Endodermal cell (in vitro differentiated cells): ENCODE data around the gene TFEB. TPM values are rescaled to one million over a fixed set of nuclear protein-coding genes. Genes with fewer than 3 reads are reported as not detected.

ENCODE experiments used
- DNase-seq: peaks from one replicate; pipeline ENCODE4 v3.0.0-alpha.2; 2017
- H3K27ac ChIP-seq: 2 replicates; pipeline ENCODE4 v1.5.1; 2013; ENCODE audit warnings: mild to moderate bottlenecking, low read depth, low read length, moderate library complexity
- H3K27me3 ChIP-seq: 2 replicates; pipeline ENCODE4 v1.6.1; 2013; ENCODE audit warnings: mild to moderate bottlenecking, low read length, moderate library complexity; ENCODE audit not compliant: insufficient read depth, control insufficient read depth, poor library complexity, severe bottlenecking
- H3K36me3 ChIP-seq: 2 replicates; pipeline ENCODE4 v1.7.0; 2013; ENCODE audit warnings: mild to moderate bottlenecking, low read length, moderate library complexity; ENCODE audit not compliant: control insufficient read depth, insufficient read depth
- H3K4me1 ChIP-seq: one replicate; pipeline ENCODE4 v1.7.0; 2013; ENCODE audit warnings: low read length; ENCODE audit not compliant: control insufficient read depth, insufficient read depth
- H3K4me3 ChIP-seq: 2 replicates; pipeline ENCODE4 v1.5.1; 2013; ENCODE audit warnings: mild to moderate bottlenecking, low read length, moderate library complexity
- H3K9ac ChIP-seq: 2 replicates; pipeline ENCODE4 v1.6.1; 2013; ENCODE audit warnings: mild to moderate bottlenecking, low read length, moderate library complexity; ENCODE audit not compliant: poor library complexity, severe bottlenecking; ENCODE audit errors: extremely low read depth
- H3K9me3 ChIP-seq: 2 replicates; pipeline ENCODE4 v1.6.1; 2013; ENCODE audit warnings: mild to moderate bottlenecking, low read length, moderate library complexity; ENCODE audit not compliant: control insufficient read depth
- H3K27ac Mint-ChIP-seq: 2 replicates; pipeline ENCODE4 v1.8.0; 2020; ENCODE audit warnings: mixed read lengths
- H3K27me3 Mint-ChIP-seq: 2 replicates; pipeline ENCODE4 v1.8.0; 2021; ENCODE audit warnings: mild to moderate bottlenecking, mixed read lengths; ENCODE audit not compliant: insufficient read depth
- H3K36me3 Mint-ChIP-seq: 2 replicates; pipeline ENCODE4 v1.8.0; 2020; ENCODE audit warnings: low read depth, mixed read lengths
- H3K4me1 Mint-ChIP-seq: 2 replicates; pipeline ENCODE4 v1.8.0; 2020; ENCODE audit warnings: mixed read lengths
- H3K4me3 Mint-ChIP-seq: 2 replicates; pipeline ENCODE4 v1.8.0; 2020; ENCODE audit warnings: mild to moderate bottlenecking, moderate library complexity, mixed read lengths
- H3K9me3 Mint-ChIP-seq: 2 replicates; pipeline ENCODE4 v1.8.0; 2020; ENCODE audit warnings: mild to moderate bottlenecking, mixed read lengths
- WGBS, 2 experiments: methylation state at CpG; one replicate each; pipeline versions ENCODE4 v1.1.5 to v1.1.7; 2013; ENCODE audit warnings: missing lambda C conversion rate in 2 of 2, mixed read lengths in 1 of 2; ENCODE audit not compliant: insufficient coverage in 1 of 2, insufficient read length in 1 of 2; 5-methylcytosine and 5-hydroxymethylcytosine counted together
- total RNA-seq, 2 donors: library from RNA; stranded (reverse); fragmentation: NEBNext Ultra II Directional in 1 of 2; extraction: Animal tissue kit (Norgen Biotek cat#: 25700) in 1 of 2; gene quantifications; 2 replicates in 1 of 2; 3 replicates in 1 of 2; pipeline ENCODE4 v1.2.1, GENCODE V29; 2021
- TF ChIP-seq, protein P1 (sequence below): fragments of 200-600 bp; sonication (generic); conservative IDR thresholded peaks from 2 replicates; pipeline ENCODE4 v1.5.0; 2021; ENCODE audit warnings: antibody characterized with exemption, mild to moderate bottlenecking

The TFEB gene
- total RNA-seq, 2 donors from 2014 or later = 0.24 TPM; not detected in 1

- H3K27ac Mint-ChIP-seq = no peak overlapping the region
- Histone ChIP-seq H3K9ac (no peak overlapping the region), H3K4me3 (no peak overlapping the region), H3K9me3 (no peaks in the 10 kb centered on the region), H3K4me1 (no peaks in the 10 kb centered on the region), H3K27me3 (no peaks in the 10 kb centered on the region), H3K27ac (no peak overlapping the region), H3K36me3 (peaks cover 37% of the 10 kb centered on the region)
- DNase-seq = no peak
- H3K36me3 Mint-ChIP-seq = peaks cover 36% of the 10 kb centered on the region
- 94 to 96% methylated on average over 2 to 13 of the region's 13 CpGs for WGBS, 2 experiments
- peaks cover 7% of the 10 kb centered on the region for H3K27me3 Mint-ChIP-seq
- H3K4me3 Mint-ChIP-seq = no peak overlapping the region
- no peaks in the 10 kb centered on the region for H3K9me3 Mint-ChIP-seq
- peaks cover 9% of the 10 kb centered on the region for H3K4me1 Mint-ChIP-seq
- TF ChIP-seq, protein P1, sequence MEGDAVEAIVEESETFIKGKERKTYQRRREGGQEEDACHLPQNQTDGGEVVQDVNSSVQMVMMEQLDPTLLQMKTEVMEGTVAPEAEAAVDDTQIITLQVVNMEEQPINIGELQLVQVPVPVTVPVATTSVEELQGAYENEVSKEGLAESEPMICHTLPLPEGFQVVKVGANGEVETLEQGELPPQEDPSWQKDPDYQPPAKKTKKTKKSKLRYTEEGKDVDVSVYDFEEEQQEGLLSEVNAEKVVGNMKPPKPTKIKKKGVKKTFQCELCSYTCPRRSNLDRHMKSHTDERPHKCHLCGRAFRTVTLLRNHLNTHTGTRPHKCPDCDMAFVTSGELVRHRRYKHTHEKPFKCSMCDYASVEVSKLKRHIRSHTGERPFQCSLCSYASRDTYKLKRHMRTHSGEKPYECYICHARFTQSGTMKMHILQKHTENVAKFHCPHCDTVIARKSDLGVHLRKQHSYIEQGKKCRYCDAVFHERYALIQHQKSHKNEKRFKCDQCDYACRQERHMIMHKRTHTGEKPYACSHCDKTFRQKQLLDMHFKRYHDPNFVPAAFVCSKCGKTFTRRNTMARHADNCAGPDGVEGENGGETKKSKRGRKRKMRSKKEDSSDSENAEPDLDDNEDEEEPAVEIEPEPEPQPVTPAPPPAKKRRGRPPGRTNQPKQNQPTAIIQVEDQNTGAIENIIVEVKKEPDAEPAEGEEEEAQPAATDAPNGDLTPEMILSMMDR = no peak
These were observed 40.0 kb upstream of the TFEB start for GRCh38 chr6:41775293-41775882.

- no peak overlapping the region for H3K4me3 Mint-ChIP-seq
- H3K9ac ChIP-seq = no peak overlapping the region
- WGBS, 2 experiments = 89 to 90% methylated on average over 3 of the region's 3 CpGs
- peaks cover 9% of the 10 kb centered on the region for H3K4me1 Mint-ChIP-seq
- peaks cover 5% of the 10 kb centered on the region for H3K27me3 Mint-ChIP-seq
- TF ChIP-seq, protein P1 = no peak
- H3K4me3 ChIP-seq = no peak overlapping the region
- H3K27me3 ChIP-seq = no peaks in the 10 kb centered on the region
- no peaks in the 10 kb centered on the region for H3K9me3 Mint-ChIP-seq
- H3K36me3 ChIP-seq = peaks cover 37% of the 10 kb centered on the region
- no peaks in the 10 kb centered on the region for H3K9me3 ChIP-seq
- peaks cover 39% of the 10 kb centered on the region for H3K36me3 Mint-ChIP-seq
- H3K27ac ChIP-seq = no peak overlapping the region
- H3K27ac Mint-ChIP-seq = no peak overlapping the region
- H3K4me1 ChIP-seq = no peaks in the 10 kb centered on the region
- DNase-seq = no peak
These were observed 39.4 kb upstream of the TFEB start for GRCh38 chr6:41774841-41775240.

DNA sequence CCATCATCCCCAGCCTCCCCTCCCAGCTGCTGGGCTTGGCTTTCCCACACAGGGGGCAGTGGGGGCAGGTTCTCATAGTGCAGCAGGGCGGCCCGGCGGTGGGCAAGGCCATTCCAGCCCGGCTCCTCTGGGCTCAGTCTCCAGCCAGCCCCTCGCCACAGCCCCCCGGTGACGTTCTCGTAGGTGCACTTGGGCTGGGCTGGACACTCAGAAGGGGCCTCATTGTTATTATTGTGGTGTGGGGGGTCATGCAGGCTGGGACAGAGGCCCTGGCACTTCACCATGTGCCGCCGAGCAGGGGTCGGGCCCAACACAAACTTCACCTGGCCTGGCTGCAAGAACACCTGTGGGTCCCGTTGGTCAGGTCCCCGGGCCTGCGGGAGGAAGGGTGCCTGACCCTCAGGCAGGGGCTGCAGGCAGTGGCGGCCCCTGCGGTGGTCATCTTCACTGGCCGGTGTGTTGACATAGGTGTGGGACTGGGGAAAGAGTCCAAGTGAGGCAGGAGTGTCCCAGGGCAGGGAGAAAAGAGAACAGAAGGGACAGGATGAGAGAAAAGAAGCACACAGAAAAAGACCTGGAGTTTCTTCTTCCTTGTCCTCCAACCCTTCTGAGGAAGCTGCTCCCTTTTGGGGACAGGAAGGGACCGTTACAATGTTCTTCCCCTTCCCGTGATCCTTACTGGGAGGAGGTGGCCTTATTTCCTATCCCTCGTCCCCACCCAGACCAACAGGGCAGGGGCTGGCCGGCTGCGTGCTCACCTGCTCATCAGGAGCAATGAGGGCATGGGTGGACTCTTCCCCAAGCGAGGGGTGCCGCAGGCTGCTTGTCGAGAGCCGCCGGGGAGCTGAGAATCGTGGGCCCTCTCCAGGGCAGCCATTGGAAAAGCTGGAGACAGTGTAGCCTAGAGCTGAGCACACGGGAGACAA is 35.9 kb upstream of the TFEB start:
- no peak overlapping the region for H3K27ac Mint-ChIP-seq
- Histone ChIP-seq H3K9ac (no peak overlapping the region), H3K4me3 (no peak overlapping the region), H3K9me3 (no peaks in the 10 kb centered on the region), H3K4me1 (peaks cover 3% of the 10 kb centered on the region), H3K27ac (no peak overlapping the region), H3K27me3 (no peaks in the 10 kb centered on the region), H3K36me3 (peaks cover 31% of the 10 kb centered on the region)
- TF ChIP-seq, protein P1 = no peak
- no peaks in the 10 kb centered on the region for H3K4me1 Mint-ChIP-seq
- WGBS, 2 experiments = 92 to 93% methylated on average over 17 to 29 of the region's 29 CpGs
- no peaks in the 10 kb centered on the region for H3K9me3 Mint-ChIP-seq
- no peak for DNase-seq
- no peaks in the 10 kb centered on the region for H3K27me3 Mint-ChIP-seq
- H3K36me3 Mint-ChIP-seq = peaks cover 35% of the 10 kb centered on the region
- H3K4me3 Mint-ChIP-seq = no peak overlapping the region
